K562 (cell line): Measurements from ENCODE around the gene RERE. TPM values are rescaled to one million over a fixed set of nuclear protein-coding genes. Genes with fewer than 3 reads are reported as not detected.
A peak's percentile ranks its signal among the peaks of the same experiment; 100 is the strongest.

ENCODE experiments used
- ATAC-seq: fragments of 200-7000 bp; cut with Tn5 transposase; 3 replicates; pipeline ENCODE4 v1.9.1; 2020; ENCODE audit warnings: moderate library complexity
- BruUV-seq: library from RNA; stranded (reverse); fragments of 400-500 nt; replicated peaks from 2 replicates; lab custom pipeline; 2021; lab: Mats Ljungman, UMichigan
- CTCF ChIA-PET: fragments of 300-600 bp; formaldehyde crosslinking; extraction: SDS; loops from one replicate; lab custom pipeline; 2021; ENCODE audit warnings: low intra/inter-chr PET ratio; lab: Yijun Ruan, JAX
- POLR2A ChIA-PET: fragments of 300-600, 350-650 bp; sonication (Branson Sonifier 250); formaldehyde crosslinking; extraction: SDS; loops from one replicate; lab custom pipeline; 2021; ENCODE audit warnings: antibody characterized with exemption, inconsistent platforms; lab: Yijun Ruan, JAX
- DNase-seq, 4 experiments: peaks; one replicate each; pipeline versions ENCODE4 v3.0.0 to v3.0.0-alpha.2; 2011 to 2018; ENCODE audit warnings: low spot score in 3 of 4, mixed read lengths in 3 of 4; ENCODE audit errors: extremely low read depth in 1 of 4
- FAIRE-seq: peaks from 2 replicates; lab custom pipeline; 2011; peaks lifted over from hg19 to GRCh38; lab: Jason Lieb, UNC
- H2AFZ ChIP-seq: 2 replicates; pipeline ENCODE4 v1.6.0; 2011; ENCODE audit warnings: low read depth, low read length, control low read depth, inconsistent platforms
- H3K27ac ChIP-seq: fragments of 200-600 bp; 3 replicates; pipeline ENCODE4 v1.8.0; 2011; ENCODE audit warnings: low read depth, mild to moderate bottlenecking, control low read depth, inconsistent platforms, low read length, moderate library complexity, mixed read lengths; ENCODE audit errors: extremely low read depth
- H3K27me3 ChIP-seq, 2 experiments: fragments of 300-600 bp in 1 of 2; 2 replicates in 1 of 2; 3 replicates in 1 of 2; pipeline versions ENCODE4 v1.6.0 to v1.8.0; 2011; ENCODE audit warnings: inconsistent platforms in 2 of 2, low read length in 2 of 2, mild to moderate bottlenecking in 1 of 2, mixed read lengths in 1 of 2, moderate library complexity in 1 of 2; ENCODE audit not compliant: control insufficient read depth in 2 of 2, insufficient read depth in 2 of 2
- H3K36me3 ChIP-seq: fragments of 300-600 bp; 3 replicates; pipeline ENCODE4 v1.8.0; 2011; ENCODE audit warnings: mild to moderate bottlenecking, low read length, inconsistent platforms; ENCODE audit not compliant: control insufficient read depth, insufficient read depth
- H3K4me1 ChIP-seq, 2 experiments: fragments of 200-600 bp in 1 of 2; replicated peaks in 1 of 2; 2 replicates in 1 of 2; 3 replicates in 1 of 2; pipeline versions ENCODE4 v1.5.1 to v1.8.0; 2011; ENCODE audit warnings: inconsistent platforms in 2 of 2, low read length in 2 of 2, mild to moderate bottlenecking in 1 of 2, mixed read lengths in 1 of 2, moderate library complexity in 1 of 2; ENCODE audit not compliant: control insufficient read depth in 2 of 2, insufficient read depth in 2 of 2
- H3K4me2 ChIP-seq: 2 replicates; pipeline ENCODE4 v1.6.1; 2011; ENCODE audit warnings: low read length, control low read depth, inconsistent platforms, mixed read lengths; ENCODE audit not compliant: insufficient read depth
- H3K4me3 ChIP-seq: fragments of 200-600 bp; sonication (generic), shearing (Covaris generic); 2 replicates; pipeline ENCODE4 v1.5.1; 2016; ENCODE audit warnings: control low read depth, inconsistent platforms
- H3K79me2 ChIP-seq: fragments of 200-600 bp; 3 replicates; pipeline ENCODE4 v1.8.0; 2011; ENCODE audit warnings: low read length, inconsistent platforms; ENCODE audit not compliant: control insufficient read depth, insufficient read depth
- H3K9ac ChIP-seq, 2 experiments: 2 replicates each; pipeline versions ENCODE4 v1.6.0 to v1.6.1; 2011; ENCODE audit warnings: low read depth in 2 of 2, low read length in 2 of 2, control low read depth in 1 of 2, inconsistent platforms in 1 of 2, mild to moderate bottlenecking in 1 of 2, mixed read lengths in 1 of 2; ENCODE audit not compliant: insufficient read depth in 1 of 2
- H3K9me1 ChIP-seq: one replicate; pipeline ENCODE4 v1.6.0; 2011; ENCODE audit warnings: inconsistent platforms, mild to moderate bottlenecking, low read length, moderate library complexity; ENCODE audit not compliant: control insufficient read depth, insufficient read depth
- H3K9me3 ChIP-seq: replicated peaks from 2 replicates; pipeline ENCODE4 v1.5.1; 2011; ENCODE audit warnings: low read depth, low read length, inconsistent platforms; ENCODE audit not compliant: control insufficient read depth, insufficient read depth
- H4K20me1 ChIP-seq: replicated peaks from 2 replicates; pipeline ENCODE4 v1.6.1; 2011; ENCODE audit warnings: low read length, inconsistent platforms, mixed read lengths; ENCODE audit not compliant: control insufficient read depth, insufficient read depth
- CBFA2T3 ChIP-seq: fragments of 450-650 bp; IDR thresholded peaks from 2 replicates; pipeline ENCODE4 v1.6.1; 2017
- FOXK1 ChIP-seq: sonication (generic); formaldehyde crosslinking; IDR thresholded peaks from 2 replicates; pipeline ENCODE4 v1.8.0; 2022; ENCODE audit warnings: missing genetic modification reagents, mild to moderate bottlenecking, borderline replicate concordance
- ZBTB33 ChIP-seq: sonication (generic); formaldehyde crosslinking; IDR thresholded peaks from 2 replicates; pipeline ENCODE4 v1.8.1; 2023; ENCODE audit warnings: mild to moderate bottlenecking, missing genetic modification reagents
- ZNF224 ChIP-seq: sonication (generic); formaldehyde crosslinking; IDR thresholded peaks from 2 replicates; pipeline ENCODE4 v1.8.0; 2022; ENCODE audit warnings: mild to moderate bottlenecking, missing genetic modification reagents
- WGBS: fragments of 100-300 bp; shearing (Covaris generic); methylation state at CpG from one replicate; pipeline ENCODE4 v1.1.6; 2016; ENCODE audit warnings: low coverage, mixed read lengths; ENCODE audit not compliant: insufficient coverage; ENCODE audit errors: missing lambda C conversion rate; 5-methylcytosine and 5-hydroxymethylcytosine counted together
- in situ Hi-C: fragments of 300-500 bp; cut with MboI; formaldehyde crosslinking; loops from 4 replicates; pipeline ENCODE4 v1.15.0; 2018; ENCODE audit warnings: inconsistent platforms, mixed read lengths
- intact Hi-C: fragments of 100-400 bp; cut with micrococcal nuclease; formaldehyde crosslinking; loops from 2 replicates; pipeline ENCODE4 v1.14.2; 2022
- polyA plus RNA-seq, 8 experiments: library from polyadenylated mRNA; depleted of rRNA in 4 of 8; stranded (reverse) in 5 of 8; unstranded in 3 of 8; fragments of >200 nt; fragmentation: Nextera tagmentation in 2 of 8; fragmentation: Illumina TruSeq in 1 of 8; extraction: Ambion mirVana in 2 of 8; extraction: Trizol in 1 of 8; gene quantifications; 2 replicates each; pipeline versions ENCODE4 v1.2.1 to v1.2.3, GENCODE V29; 2011 to 2014; ENCODE audit warnings: inconsistent platforms in 1 of 8, missing spikeins in 1 of 8
- total RNA-seq, 7 experiments: library from RNA; depleted of rRNA in 6 of 7; stranded (reverse); fragments of >200 nt in 6 of 7; fragmentation: Illumina TruSeq in 2 of 7; extraction: Trizol in 2 of 7; gene quantifications; 2 replicates each; pipeline versions ENCODE4 v1.2.1 to v1.2.3, GENCODE V29; 2011 to 2021; ENCODE audit warnings: low replicate concordance in 1 of 7

Gene RERE
- total and polyA plus RNA-seq, 9 of the 15 experiments (the other 6 are each of a cell fraction or from before 2014, with no cell fraction given) = 3.0 to 51.5 (median 13.4) TPM

GRCh38 chr1:8599646-8600212 lies 217.7 kb downstream of the RERE start:
- 83% methylated on average over 6 of the region's 6 CpGs for WGBS
- no TSS peak for BruUV-seq
- H3K27me3 ChIP-seq = no peaks in the 10 kb centered on the region
- FAIRE-seq = no peak
- DNase-seq = no peak
- no peak overlapping the region for H3K27ac ChIP-seq
- H3K4me2 ChIP-seq = no peak overlapping the region
- no peaks in the 10 kb centered on the region for H3K4me1 ChIP-seq
- CTCF ChIA-PET = no interaction called here
- no peak overlapping the region for H3K9ac ChIP-seq
- H3K9me3 ChIP-seq = no peaks in the 10 kb centered on the region
- no peaks in the 10 kb centered on the region for H3K36me3 ChIP-seq
- H3K4me3 ChIP-seq = no peak overlapping the region
- in situ Hi-C loops = no loop called here
- intact Hi-C loops = no loop called here
- H4K20me1 ChIP-seq = peaks cover 10% of the 10 kb centered on the region; the same call in 1 of the 2 replicates
- no peaks in the 10 kb centered on the region for H3K9me1 ChIP-seq
- POLR2A ChIA-PET = interaction anchor here (1.3 kb wide), 1 partner anchor 11 kb away, joined by 3 read pairs; no protein-coding TSS in a partner anchor
- no peak for ATAC-seq
- H3K79me2 ChIP-seq = no peaks in the 10 kb centered on the region; the same call in 1 of the 3 replicates
- no peak for TF ChIP-seq FOXK1
- TF ChIP-seq CBFA2T3 = peak; percentile 12; the same call in 1 of the 2 replicates
- no peak overlapping the region for H2AFZ ChIP-seq

- H3K79me2 ChIP-seq = peaks cover 3% of the 10 kb centered on the region; the same call in 2 of the 3 replicates
- ChIA-PET POLR2A (interaction anchor here (1.3 kb wide), 1 partner anchor 10 kb away, joined by 3 read pairs; no protein-coding TSS in a partner anchor), CTCF (no interaction called here)
- H2AFZ ChIP-seq = no peak overlapping the region
- no peak for DNase-seq
- TF ChIP-seq ZNF224 (CRISPR knock-in tag) (no peak), ZBTB33 (CRISPR knock-in tag) (peak; percentile 17; the same call in 1 of the 2 replicates)
- peak; percentile 47 for ATAC-seq
- no peak overlapping the region for H3K4me3 ChIP-seq
- no peak overlapping the region for H3K9ac ChIP-seq
- no peaks in the 10 kb centered on the region for H3K36me3 ChIP-seq
- 64% methylated on average over 4 of the region's 4 CpGs for WGBS
- intact Hi-C loops (no loop called here), in situ Hi-C loops (no loop called here)
- H3K4me2 ChIP-seq = no peak overlapping the region
- H3K9me3 ChIP-seq = no peaks in the 10 kb centered on the region; the same call in 1 of the 2 replicates
- H3K9me1 ChIP-seq = no peaks in the 10 kb centered on the region
- no peak for FAIRE-seq
- H4K20me1 ChIP-seq = peaks cover 10% of the 10 kb centered on the region; the same call in 1 of the 2 replicates
- no TSS peak for BruUV-seq
- H3K27me3 ChIP-seq = no peaks in the 10 kb centered on the region
- no peak overlapping the region for H3K27ac ChIP-seq
- no peaks in the 10 kb centered on the region for H3K4me1 ChIP-seq
These were observed 218.7 kb downstream of the RERE start for GRCh38 chr1:8598783-8599182.
